Measurements from ENCODE around the gene COL27A1. TPM values are rescaled to one million over a fixed set of nuclear protein-coding genes. Genes with fewer than 3 reads are reported as not detected.

The COL27A1 gene
- total RNA-seq, 1 experiment from 2014 or later: 37.0 TPM

GRCh38 chr9:114313186-114313585, 157.8 kb downstream of the COL27A1 start:
- BruUV-seq (replicated peaks): no TSS peak
- POLR2A ChIA-PET (ENCODE audit: low non-redundant PET): no interaction called here

GRCh38 chr9:114314256-114314867, 159.0 kb downstream of the COL27A1 start:
- no TSS peak for BruUV-seq (replicated peaks)
- no peak for DNase-seq (ENCODE audit: low spot score)

More at GRCh38 chr9:114313186-114313585, 157.8 kb downstream of the COL27A1 start:
- no peak for TF ChIP-seq EZH2 (IDR thresholded peaks at IDR 0.05; ENCODE audit: borderline replicate concordance, low read depth, low read length, poor library complexity, severe bottlenecking)
- TF ChIP-seq CTCF (conservative IDR thresholded peaks at IDR 0.05; ENCODE audit: low read depth, low read length): no peak
- intact Hi-C loops (cut with micrococcal nuclease; ENCODE audit: unreplicated experiment): no loop called here
- Histone ChIP-seq H3K27ac (ENCODE audit: low read depth, low read length, poor library complexity, severe bottlenecking) (no peak overlapping the region), H3K4me1 (ENCODE audit: insufficient read depth, low read length, poor library complexity, severe bottlenecking) (peaks cover 4% of the 10 kb centered on the region), H3K36me3 (ENCODE audit: insufficient read depth, low read length, poor library complexity, severe bottlenecking) (no peaks in the 10 kb centered on the region), H3K9me3 (ENCODE audit: low read depth, low read length, poor library complexity, severe bottlenecking) (no peaks in the 10 kb centered on the region), H3K4me3 (ENCODE audit: low read depth, low read length, poor library complexity, severe bottlenecking) (no peak overlapping the region), H3K27me3 (replicated peaks; ENCODE audit: insufficient read depth, low read depth, low read length, poor library complexity) (no peaks in the 10 kb centered on the region)
- no peak for DNase-seq (ENCODE audit: low spot score)
- CTCF ChIA-PET: no interaction called here

GRCh38 chr9:114314881-114315722, 159.8 kb downstream of the COL27A1 start:
- intact Hi-C loops (cut with micrococcal nuclease; ENCODE audit: unreplicated experiment): no loop called here
- Histone ChIP-seq H3K27ac (ENCODE audit: low read depth, low read length, poor library complexity, severe bottlenecking) (no peak overlapping the region), H3K36me3 (ENCODE audit: insufficient read depth, low read length, poor library complexity, severe bottlenecking) (no peaks in the 10 kb centered on the region), H3K9me3 (ENCODE audit: low read depth, low read length, poor library complexity, severe bottlenecking) (no peaks in the 10 kb centered on the region), H3K4me1 (ENCODE audit: insufficient read depth, low read length, poor library complexity, severe bottlenecking) (peaks cover 4% of the 10 kb centered on the region), H3K27me3 (replicated peaks; ENCODE audit: insufficient read depth, low read depth, low read length, poor library complexity) (no peaks in the 10 kb centered on the region), H3K4me3 (ENCODE audit: low read depth, low read length, poor library complexity, severe bottlenecking) (no peak overlapping the region)
- no peak for DNase-seq (ENCODE audit: low spot score)
- CTCF ChIA-PET: interaction anchor here (1.1 kb wide), 1 partner anchor 24 kb away, joined by 3 read pairs; no protein-coding TSS in a partner anchor
- POLR2A ChIA-PET (ENCODE audit: low non-redundant PET): no interaction called here
- TF ChIP-seq EZH2 (IDR thresholded peaks at IDR 0.05; ENCODE audit: borderline replicate concordance, low read depth, low read length, poor library complexity, severe bottlenecking) (no peak), CTCF (conservative IDR thresholded peaks at IDR 0.05; ENCODE audit: low read depth, low read length) (no peak)
- BruUV-seq (replicated peaks): no TSS peak

More at GRCh38 chr9:114314256-114314867, 159.0 kb downstream of the COL27A1 start:
- H3K27ac ChIP-seq (ENCODE audit: low read depth, low read length, poor library complexity, severe bottlenecking): no peak overlapping the region
- H3K9me3 ChIP-seq (ENCODE audit: low read depth, low read length, poor library complexity, severe bottlenecking): no peaks in the 10 kb centered on the region
- H3K27me3 ChIP-seq (replicated peaks; ENCODE audit: insufficient read depth, low read depth, low read length, poor library complexity): no peaks in the 10 kb centered on the region
- no peak for TF ChIP-seq EZH2 (IDR thresholded peaks at IDR 0.05; ENCODE audit: borderline replicate concordance, low read depth, low read length, poor library complexity, severe bottlenecking)
- no peak for TF ChIP-seq CTCF (conservative IDR thresholded peaks at IDR 0.05; ENCODE audit: low read depth, low read length)
- H3K4me1 ChIP-seq (ENCODE audit: insufficient read depth, low read length, poor library complexity, severe bottlenecking): peaks cover 4% of the 10 kb centered on the region
- ChIA-PET POLR2A (ENCODE audit: low non-redundant PET) (no interaction called here), CTCF (interaction anchor here (1.1 kb wide), 1 partner anchor 23 kb away, joined by 3 read pairs; no protein-coding TSS in a partner anchor)
- H3K36me3 ChIP-seq (ENCODE audit: insufficient read depth, low read length, poor library complexity, severe bottlenecking): no peaks in the 10 kb centered on the region
- no peak overlapping the region for H3K4me3 ChIP-seq (ENCODE audit: low read depth, low read length, poor library complexity, severe bottlenecking)
- intact Hi-C loops (cut with micrococcal nuclease; ENCODE audit: unreplicated experiment): no loop called here

Data from A673 (cell line).